ENCODE results near the gene PWWP2B.

Gene PWWP2B

GRCh38 chr10:132362151-132362611 lies 34.8 kb upstream of the PWWP2B start:
- H3K27me3 ChIP-seq (ENCODE audit: insufficient read depth, poor library complexity, severe bottlenecking) = no peaks in the 10 kb centered on the region
- no peak overlapping the region for H3K27ac ChIP-seq (ENCODE audit: poor library complexity, severe bottlenecking)
- H3K36me3 ChIP-seq (ENCODE audit: low read depth) = no peaks in the 10 kb centered on the region
- DNase-seq (ENCODE audit: low spot score) (no peak), ATAC-seq (ENCODE audit: low read depth) (no peak)
- H3K4me3 ChIP-seq (ENCODE audit: severe bottlenecking) = no peak overlapping the region
- no peaks in the 10 kb centered on the region for H3K4me1 ChIP-seq (ENCODE audit: insufficient read depth, poor library complexity, severe bottlenecking)
- H3K9me3 ChIP-seq (ENCODE audit: severe bottlenecking) = no peaks in the 10 kb centered on the region
- TF ChIP-seq, protein P1, sequence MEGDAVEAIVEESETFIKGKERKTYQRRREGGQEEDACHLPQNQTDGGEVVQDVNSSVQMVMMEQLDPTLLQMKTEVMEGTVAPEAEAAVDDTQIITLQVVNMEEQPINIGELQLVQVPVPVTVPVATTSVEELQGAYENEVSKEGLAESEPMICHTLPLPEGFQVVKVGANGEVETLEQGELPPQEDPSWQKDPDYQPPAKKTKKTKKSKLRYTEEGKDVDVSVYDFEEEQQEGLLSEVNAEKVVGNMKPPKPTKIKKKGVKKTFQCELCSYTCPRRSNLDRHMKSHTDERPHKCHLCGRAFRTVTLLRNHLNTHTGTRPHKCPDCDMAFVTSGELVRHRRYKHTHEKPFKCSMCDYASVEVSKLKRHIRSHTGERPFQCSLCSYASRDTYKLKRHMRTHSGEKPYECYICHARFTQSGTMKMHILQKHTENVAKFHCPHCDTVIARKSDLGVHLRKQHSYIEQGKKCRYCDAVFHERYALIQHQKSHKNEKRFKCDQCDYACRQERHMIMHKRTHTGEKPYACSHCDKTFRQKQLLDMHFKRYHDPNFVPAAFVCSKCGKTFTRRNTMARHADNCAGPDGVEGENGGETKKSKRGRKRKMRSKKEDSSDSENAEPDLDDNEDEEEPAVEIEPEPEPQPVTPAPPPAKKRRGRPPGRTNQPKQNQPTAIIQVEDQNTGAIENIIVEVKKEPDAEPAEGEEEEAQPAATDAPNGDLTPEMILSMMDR (IDR thresholded peaks at IDR 0.05; ENCODE audit: poor library complexity, severe bottlenecking) = no peak

DNA sequence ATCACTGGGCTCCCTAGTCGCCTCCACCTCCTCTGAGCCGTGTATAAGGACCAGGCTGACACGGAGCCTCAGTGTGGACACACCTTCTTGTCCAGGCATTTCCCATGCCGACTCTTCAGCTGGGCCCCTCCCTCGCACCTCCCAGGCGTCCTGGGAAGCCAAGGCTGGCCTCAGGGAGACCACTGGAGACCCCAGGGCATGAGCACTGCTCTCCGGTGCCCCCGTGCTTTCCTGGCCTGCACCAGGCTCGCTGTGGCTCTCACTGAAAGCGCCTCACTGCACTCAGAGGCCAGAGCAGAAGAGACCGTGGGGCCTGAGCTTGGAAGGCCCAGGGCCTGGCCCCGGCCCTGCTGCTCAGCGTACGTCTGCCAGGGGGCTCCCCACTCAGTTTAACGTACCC lies 33.6 kb upstream of the PWWP2B start:
- TF ChIP-seq, protein P1 (IDR thresholded peaks at IDR 0.05; ENCODE audit: poor library complexity, severe bottlenecking) = no peak
- H3K4me3 ChIP-seq (ENCODE audit: severe bottlenecking) = no peak overlapping the region
- no peaks in the 10 kb centered on the region for H3K9me3 ChIP-seq (ENCODE audit: severe bottlenecking)
- H3K36me3 ChIP-seq (ENCODE audit: low read depth) = no peaks in the 10 kb centered on the region
- ATAC-seq (ENCODE audit: low read depth) (no peak), DNase-seq (ENCODE audit: low spot score) (no peak)
- no peaks in the 10 kb centered on the region for H3K27me3 ChIP-seq (ENCODE audit: insufficient read depth, poor library complexity, severe bottlenecking)
- H3K27ac ChIP-seq (ENCODE audit: poor library complexity, severe bottlenecking) = no peak overlapping the region
- H3K4me1 ChIP-seq (ENCODE audit: insufficient read depth, poor library complexity, severe bottlenecking) = no peaks in the 10 kb centered on the region

GRCh38 chr10:132363921-132364593 lies 32.9 kb upstream of the PWWP2B start:
- Histone ChIP-seq H3K27me3 (ENCODE audit: insufficient read depth, poor library complexity, severe bottlenecking) (no peaks in the 10 kb centered on the region), H3K9me3 (ENCODE audit: severe bottlenecking) (no peaks in the 10 kb centered on the region), H3K36me3 (ENCODE audit: low read depth) (no peaks in the 10 kb centered on the region), H3K4me3 (ENCODE audit: severe bottlenecking) (no peak overlapping the region), H3K27ac (ENCODE audit: poor library complexity, severe bottlenecking) (no peak overlapping the region), H3K4me1 (ENCODE audit: insufficient read depth, poor library complexity, severe bottlenecking) (no peaks in the 10 kb centered on the region)
- DNase-seq (ENCODE audit: low spot score) = no peak
- no peak for ATAC-seq (ENCODE audit: low read depth)
- TF ChIP-seq, protein P1 (IDR thresholded peaks at IDR 0.05; ENCODE audit: poor library complexity, severe bottlenecking) = no peak

- ATAC-seq (ENCODE audit: low read depth) (no peak), DNase-seq (ENCODE audit: low spot score) (no peak)
- Histone ChIP-seq H3K4me1 (ENCODE audit: insufficient read depth, poor library complexity, severe bottlenecking) (no peaks in the 10 kb centered on the region), H3K27me3 (ENCODE audit: insufficient read depth, poor library complexity, severe bottlenecking) (no peaks in the 10 kb centered on the region), H3K4me3 (ENCODE audit: severe bottlenecking) (no peak overlapping the region), H3K9me3 (ENCODE audit: severe bottlenecking) (no peaks in the 10 kb centered on the region), H3K36me3 (ENCODE audit: low read depth) (no peaks in the 10 kb centered on the region), H3K27ac (ENCODE audit: poor library complexity, severe bottlenecking) (no peak overlapping the region)
- TF ChIP-seq, protein P1 (IDR thresholded peaks at IDR 0.05; ENCODE audit: poor library complexity, severe bottlenecking) = no peak
Observed at GRCh38 chr10:132364594-132364970, 32.4 kb upstream of the PWWP2B start.

GRCh38 chr10:132365102-132365501 lies 31.9 kb upstream of the PWWP2B start:
- TF ChIP-seq, protein P1 (IDR thresholded peaks at IDR 0.05; ENCODE audit: poor library complexity, severe bottlenecking) = no peak
- H3K27me3 ChIP-seq (ENCODE audit: insufficient read depth, poor library complexity, severe bottlenecking) = no peaks in the 10 kb centered on the region
- no peaks in the 10 kb centered on the region for H3K4me1 ChIP-seq (ENCODE audit: insufficient read depth, poor library complexity, severe bottlenecking)
- DNase-seq (ENCODE audit: low spot score) = no peak
- H3K9me3 ChIP-seq (ENCODE audit: severe bottlenecking) = no peaks in the 10 kb centered on the region
- H3K27ac ChIP-seq (ENCODE audit: poor library complexity, severe bottlenecking) = no peak overlapping the region
- H3K36me3 ChIP-seq (ENCODE audit: low read depth) = no peaks in the 10 kb centered on the region
- no peak overlapping the region for H3K4me3 ChIP-seq (ENCODE audit: severe bottlenecking)
- no peak for ATAC-seq (ENCODE audit: low read depth)

All from RWPE2 (cell line).